NCI-H1694 (cell line): Measurements from ENCODE around the gene MATCAP1.

Experiments
- DNase-seq: peaks from one replicate; lab custom pipeline; 2025; lab: John Stamatoyannopoulos, UW

Gene MATCAP1

GRCh38 chr16:67173323-67173722 lies 10.4 kb downstream of the MATCAP1 start:
- no peak for DNase-seq

DNA sequence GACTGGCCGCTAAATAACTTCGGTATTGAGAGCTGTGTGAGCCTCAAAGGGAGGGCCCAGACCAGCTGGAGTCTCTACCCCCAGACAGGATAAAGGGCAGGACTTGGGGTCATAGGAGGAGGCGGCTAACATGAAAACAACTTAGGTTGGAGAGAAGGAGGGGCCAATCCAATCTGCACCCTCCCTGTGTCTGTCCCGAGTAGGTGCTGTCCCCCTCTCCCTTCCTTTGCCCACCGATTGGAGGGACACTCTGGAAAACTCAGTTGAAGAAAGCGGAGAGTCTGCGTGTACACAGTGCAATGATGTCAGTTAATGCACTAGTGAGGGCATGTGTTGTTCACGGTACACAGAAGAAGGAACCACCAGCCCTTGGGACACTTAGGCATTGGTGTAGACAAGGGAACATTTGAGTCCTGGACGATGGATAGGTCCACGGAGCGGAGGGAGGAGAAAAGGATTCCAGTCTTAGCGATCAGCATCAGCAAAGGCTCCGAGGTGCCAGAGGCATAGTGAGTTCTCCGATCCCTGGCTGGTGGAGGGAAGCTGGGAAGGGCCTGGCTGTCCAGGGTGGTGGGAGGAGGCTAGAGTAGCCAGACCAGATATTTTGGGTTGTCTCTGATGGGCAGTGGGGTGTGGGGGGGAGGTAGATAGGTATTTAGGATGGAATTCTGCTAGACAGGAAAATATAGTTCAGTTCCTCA lies 12.7 kb downstream of the MATCAP1 start:
- DNase-seq = no peak

DNA sequence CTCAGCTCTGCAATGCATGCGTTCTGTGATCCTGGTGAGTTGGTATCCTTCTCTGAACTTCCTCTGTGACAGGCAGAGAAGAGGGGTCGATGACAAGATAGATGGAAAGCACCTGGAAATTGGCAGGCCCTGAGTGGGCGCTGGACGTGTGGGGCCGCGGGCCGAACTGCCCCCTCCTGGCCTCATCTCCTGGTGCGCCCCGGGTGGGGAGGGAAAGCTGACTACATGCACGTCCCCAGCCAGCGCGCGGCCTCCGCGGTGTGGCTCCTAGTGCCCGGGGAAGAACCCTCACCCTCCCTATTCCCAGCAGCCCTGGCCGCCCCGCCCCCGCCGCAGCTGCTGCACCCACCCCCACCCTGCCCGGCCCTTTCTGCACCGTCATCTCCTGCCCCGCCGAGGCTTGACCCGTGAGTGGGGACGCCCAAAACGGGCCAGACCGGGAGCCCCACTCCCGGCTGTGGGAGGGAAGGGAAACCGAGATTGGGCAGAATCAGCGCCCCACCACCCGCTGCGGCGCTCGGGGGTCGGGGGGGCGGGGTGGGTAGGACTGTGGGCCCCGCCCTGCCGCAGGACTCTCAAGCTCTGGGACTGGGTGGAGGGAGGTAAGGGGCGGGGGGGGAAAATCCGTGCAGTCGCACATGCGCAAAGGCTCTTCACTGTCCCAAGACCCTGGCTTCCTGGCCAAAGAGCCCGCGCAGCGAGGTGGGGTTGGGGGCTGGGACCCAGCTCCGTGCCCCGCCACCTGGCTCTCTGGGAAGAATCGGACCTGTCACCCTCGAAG lies 13.4 kb downstream of the MATCAP1 start, which contains the start of gene NOL3:
Gene NOL3 (plus strand): TSS at position 371 of the 781 bp plus-strand sequence.
- peak; percentile 75 for DNase-seq

- peak; percentile 56 for DNase-seq
These were observed 14.1 kb downstream of the MATCAP1 start for GRCh38 chr16:67169642-67170167.

- no peak for DNase-seq
These were observed 14.7 kb downstream of the MATCAP1 start for GRCh38 chr16:67169011-67169451.

DNA sequence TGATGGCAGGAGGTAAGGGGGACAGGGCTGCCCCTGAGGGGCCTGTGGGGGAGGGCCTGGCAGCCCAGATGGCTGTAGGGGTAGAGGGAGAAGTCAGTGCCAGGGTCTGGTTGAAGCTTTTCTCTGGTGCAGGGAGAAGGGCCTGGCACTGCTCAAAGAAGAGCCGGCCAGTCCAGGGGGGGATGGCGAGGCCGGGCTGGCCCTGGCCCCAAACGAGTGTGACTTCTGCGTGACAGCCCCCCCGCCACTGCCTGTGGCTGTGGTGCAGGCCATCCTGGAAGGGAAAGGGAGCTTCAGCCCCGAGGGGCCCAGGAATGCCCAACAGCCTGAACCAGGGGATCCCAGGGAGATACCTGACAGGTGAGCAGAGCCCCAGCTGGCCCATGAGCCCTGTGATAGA lies 16.2 kb downstream of the MATCAP1 start:
- no peak for DNase-seq

- DNase-seq = no peak
These were observed 17.1 kb downstream of the MATCAP1 start for GRCh38 chr16:67166598-67167168.

- DNase-seq = no peak
These were observed 17.6 kb downstream of the MATCAP1 start for GRCh38 chr16:67166110-67166547.

- no peak for DNase-seq
These were observed 18.4 kb downstream of the MATCAP1 start for GRCh38 chr16:67165121-67166078.

- no peak for DNase-seq
These were observed 19.1 kb downstream of the MATCAP1 start, which contains the start of gene HSF4 for GRCh38 chr16:67164599-67165061. HSF4 (plus strand) TSS chr16:67164745; CDS start chr16:67164812, 67 bp downstream.

DNA sequence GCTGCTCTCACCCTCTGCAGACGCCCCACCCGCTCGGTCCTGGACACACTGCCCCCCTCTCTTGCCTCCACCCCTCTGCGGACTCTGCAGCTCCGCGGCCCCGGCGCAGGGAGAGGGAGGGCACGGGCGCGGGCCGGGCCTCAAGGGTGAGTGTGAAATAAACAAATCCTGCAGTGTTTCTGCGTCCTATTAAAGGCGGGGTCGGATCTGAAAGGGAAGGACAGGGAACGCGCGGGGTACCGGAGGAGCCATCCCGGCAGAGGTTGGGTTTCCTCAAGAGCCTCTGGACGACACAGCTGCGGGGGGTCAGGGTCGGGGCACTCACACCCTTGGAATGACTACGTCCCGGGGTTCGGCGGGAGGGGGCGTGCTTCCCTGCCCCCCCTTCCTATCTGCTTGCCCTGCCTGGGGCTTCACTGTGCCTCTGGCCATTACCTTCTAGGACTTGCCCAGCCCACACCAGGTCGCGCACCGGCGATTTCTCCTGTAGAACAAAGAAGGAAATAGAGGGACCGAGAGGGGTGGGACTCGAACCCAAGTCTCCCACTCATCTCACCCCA lies 19.7 kb downstream of the MATCAP1 start:
- DNase-seq = no peak

- peak; percentile 33 for DNase-seq
These were observed 20.4 kb downstream of the MATCAP1 start for GRCh38 chr16:67163164-67163998.

DNA sequence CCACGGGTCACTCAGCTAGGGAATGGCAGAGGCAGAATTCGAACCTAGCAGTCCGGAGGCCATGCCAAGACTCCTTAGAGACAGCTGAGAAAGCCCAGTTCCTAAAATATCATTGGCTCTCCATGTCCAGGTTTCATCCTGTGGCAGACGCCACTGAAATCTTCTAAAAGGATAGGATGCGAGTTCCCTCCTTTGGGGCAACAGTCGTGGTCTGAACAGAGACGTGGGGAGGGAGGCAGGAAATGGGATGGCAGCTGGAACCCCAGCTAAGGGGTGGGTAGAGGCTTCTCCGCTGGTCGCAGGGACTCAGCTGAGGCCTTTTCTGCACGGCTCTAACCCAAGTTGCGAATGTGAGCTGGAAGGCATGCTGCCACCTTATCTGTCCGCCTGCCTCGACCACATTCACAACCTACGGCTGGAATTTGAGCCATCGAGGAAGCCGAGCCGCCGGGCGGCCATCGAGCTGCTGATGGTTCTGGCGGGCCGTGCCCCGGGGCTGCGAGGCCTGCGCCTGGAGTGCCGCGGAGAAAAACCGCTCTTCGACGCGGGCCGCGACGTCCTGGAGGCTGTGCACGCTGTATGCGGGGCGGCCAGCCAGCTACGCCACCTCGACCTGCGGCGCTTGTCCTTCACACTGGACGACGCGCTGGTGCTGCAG lies 21.1 kb downstream of the MATCAP1 start:
- no peak for DNase-seq

DNA sequence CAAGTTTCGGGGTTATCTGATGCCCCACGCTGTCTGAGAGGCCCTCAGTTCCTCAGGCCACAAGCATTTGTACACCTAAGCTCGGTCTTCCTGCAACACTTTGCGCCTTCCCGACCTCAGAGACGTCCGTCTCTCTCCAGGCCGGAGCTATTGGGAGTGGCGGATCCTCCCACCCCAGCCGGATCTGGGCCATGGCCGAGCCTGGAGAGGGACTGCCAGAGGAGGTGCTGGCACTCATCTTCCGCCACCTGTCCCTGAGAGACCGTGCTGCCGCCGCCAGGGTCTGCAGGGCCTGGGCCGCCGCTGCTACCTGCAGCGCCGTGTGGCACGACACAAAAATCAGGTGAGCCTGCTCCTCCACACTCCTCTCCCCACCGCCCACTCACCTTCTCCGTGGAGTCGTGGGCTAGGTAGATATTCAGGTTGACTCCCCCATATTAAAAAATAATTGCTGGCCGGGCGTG lies 22.1 kb downstream of the MATCAP1 start:
- no peak for DNase-seq

DNA sequence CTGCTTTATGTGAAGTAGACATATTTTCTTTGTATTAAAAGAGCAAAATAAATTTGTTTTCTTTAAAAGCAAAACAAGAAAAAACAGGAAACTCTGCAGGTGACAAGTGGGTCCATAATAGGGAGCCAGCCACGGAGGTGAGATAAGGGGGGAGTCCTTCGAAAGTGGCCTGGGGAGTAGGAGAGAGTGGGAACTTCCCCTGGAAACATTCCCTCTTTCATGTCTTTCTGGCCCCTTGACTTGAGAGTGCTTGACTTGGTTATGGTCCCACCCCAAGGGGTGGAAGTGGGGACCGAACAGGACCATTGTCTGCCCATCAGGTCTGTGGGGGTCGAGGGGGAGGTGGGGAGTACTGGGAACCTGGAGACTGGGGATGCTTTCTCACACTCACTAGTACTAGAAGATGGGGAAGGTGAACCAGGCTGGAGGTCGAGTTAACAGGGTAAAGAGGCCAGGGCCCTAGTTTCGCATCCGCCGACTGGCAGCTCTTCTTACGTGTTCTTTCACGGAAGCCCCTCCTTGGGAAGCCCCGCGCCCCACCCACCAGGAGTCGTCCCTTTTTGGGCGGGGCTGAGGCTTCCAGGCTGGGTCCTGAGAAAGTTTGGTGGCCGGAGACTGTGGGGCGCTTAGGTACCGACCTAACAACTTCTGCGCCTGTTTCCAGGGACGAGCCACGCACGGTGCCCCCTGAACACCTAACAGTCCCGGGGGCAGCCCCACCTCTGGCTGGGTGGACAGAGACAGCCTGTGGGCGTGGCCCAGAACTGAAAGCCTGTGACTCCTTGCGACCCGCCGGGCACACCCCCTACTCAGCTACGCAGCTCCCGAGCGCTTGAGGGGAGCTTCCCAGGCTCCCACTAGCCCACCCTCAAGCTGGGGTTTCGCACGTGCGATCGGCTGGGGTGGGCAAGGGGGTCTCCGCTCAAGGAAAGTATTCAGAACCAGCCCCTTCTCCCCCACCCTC lies 24.8 kb downstream of the MATCAP1 start:
- DNase-seq = no peak

- DNase-seq = peak; percentile 42
These were observed 25.7 kb downstream of the MATCAP1 start for GRCh38 chr16:67157892-67158635.

- no peak for DNase-seq
These were observed 26.5 kb downstream of the MATCAP1 start for GRCh38 chr16:67157106-67157748.
